ENCODE data around the gene FHAD1. TPM values are rescaled to one million over a fixed set of nuclear protein-coding genes. Genes with fewer than 3 reads are reported as not detected.

Gene FHAD1
- total and polyA plus RNA-seq, 10 of the 15 experiments (the other 5 are each of a cell fraction or from before 2014, with no cell fraction given), result 0.09 to 1.0 (median 0.32) TPM; not detected in 2

DNA sequence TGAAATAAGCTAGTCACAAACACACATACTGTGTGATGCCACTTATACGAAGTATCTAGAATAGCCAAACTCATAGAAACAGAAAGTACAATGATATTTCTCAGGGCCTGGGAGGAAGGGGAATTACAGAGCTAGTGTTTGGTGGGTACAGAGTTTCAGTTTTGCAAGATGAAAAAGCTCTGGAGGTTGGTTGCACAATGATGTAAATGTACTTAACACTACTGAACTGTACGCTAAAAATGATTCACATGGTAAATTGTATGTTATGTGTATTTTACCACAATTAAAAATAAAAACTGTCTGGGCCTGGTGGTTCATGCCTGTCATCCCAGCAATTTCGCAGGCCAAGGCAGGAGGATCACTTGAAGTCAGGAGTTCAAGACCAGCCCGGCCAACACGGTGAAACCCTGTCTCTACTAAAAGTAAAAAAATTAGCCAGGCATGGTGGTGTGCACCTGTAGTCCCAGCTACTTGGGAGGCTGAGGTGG is 15.3 kb upstream of the FHAD1 start (continued):
- TF ChIP-seq, protein P1, sequence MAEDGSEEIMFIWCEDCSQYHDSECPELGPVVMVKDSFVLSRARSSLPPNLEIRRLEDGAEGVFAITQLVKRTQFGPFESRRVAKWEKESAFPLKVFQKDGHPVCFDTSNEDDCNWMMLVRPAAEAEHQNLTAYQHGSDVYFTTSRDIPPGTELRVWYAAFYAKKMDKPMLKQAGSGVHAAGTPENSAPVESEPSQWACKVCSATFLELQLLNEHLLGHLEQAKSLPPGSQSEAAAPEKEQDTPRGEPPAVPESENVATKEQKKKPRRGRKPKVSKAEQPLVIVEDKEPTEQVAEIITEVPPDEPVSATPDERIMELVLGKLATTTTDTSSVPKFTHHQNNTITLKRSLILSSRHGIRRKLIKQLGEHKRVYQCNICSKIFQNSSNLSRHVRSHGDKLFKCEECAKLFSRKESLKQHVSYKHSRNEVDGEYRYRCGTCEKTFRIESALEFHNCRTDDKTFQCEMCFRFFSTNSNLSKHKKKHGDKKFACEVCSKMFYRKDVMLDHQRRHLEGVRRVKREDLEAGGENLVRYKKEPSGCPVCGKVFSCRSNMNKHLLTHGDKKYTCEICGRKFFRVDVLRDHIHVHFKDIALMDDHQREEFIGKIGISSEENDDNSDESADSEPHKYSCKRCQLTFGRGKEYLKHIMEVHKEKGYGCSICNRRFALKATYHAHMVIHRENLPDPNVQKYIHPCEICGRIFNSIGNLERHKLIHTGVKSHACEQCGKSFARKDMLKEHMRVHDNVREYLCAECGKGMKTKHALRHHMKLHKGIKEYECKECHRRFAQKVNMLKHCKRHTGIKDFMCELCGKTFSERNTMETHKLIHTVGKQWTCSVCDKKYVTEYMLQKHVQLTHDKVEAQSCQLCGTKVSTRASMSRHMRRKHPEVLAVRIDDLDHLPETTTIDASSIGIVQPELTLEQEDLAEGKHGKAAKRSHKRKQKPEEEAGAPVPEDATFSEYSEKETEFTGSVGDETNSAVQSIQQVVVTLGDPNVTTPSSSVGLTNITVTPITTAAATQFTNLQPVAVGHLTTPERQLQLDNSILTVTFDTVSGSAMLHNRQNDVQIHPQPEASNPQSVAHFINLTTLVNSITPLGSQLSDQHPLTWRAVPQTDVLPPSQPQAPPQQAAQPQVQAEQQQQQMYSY (CRISPR knock-in tag; IDR thresholded peaks at IDR 0.05), result no peak
- TF ChIP-seq, protein P2, sequence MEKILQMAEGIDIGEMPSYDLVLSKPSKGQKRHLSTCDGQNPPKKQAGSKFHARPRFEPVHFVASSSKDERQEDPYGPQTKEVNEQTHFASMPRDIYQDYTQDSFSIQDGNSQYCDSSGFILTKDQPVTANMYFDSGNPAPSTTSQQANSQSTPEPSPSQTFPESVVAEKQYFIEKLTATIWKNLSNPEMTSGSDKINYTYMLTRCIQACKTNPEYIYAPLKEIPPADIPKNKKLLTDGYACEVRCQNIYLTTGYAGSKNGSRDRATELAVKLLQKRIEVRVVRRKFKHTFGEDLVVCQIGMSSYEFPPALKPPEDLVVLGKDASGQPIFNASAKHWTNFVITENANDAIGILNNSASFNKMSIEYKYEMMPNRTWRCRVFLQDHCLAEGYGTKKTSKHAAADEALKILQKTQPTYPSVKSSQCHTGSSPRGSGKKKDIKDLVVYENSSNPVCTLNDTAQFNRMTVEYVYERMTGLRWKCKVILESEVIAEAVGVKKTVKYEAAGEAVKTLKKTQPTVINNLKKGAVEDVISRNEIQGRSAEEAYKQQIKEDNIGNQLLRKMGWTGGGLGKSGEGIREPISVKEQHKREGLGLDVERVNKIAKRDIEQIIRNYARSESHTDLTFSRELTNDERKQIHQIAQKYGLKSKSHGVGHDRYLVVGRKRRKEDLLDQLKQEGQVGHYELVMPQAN (conservative IDR thresholded peaks at IDR 0.05), result no peak; the same call in 1 of the 2 replicates
- TF ChIP-seq, protein P3, sequence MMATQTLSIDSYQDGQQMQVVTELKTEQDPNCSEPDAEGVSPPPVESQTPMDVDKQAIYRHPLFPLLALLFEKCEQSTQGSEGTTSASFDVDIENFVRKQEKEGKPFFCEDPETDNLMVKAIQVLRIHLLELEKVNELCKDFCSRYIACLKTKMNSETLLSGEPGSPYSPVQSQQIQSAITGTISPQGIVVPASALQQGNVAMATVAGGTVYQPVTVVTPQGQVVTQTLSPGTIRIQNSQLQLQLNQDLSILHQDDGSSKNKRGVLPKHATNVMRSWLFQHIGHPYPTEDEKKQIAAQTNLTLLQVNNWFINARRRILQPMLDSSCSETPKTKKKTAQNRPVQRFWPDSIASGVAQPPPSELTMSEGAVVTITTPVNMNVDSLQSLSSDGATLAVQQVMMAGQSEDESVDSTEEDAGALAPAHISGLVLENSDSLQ (IDR thresholded peaks at IDR 0.05), result peak; percentile 60
- TF ChIP-seq MXI1 (IDR thresholded peaks at IDR 0.05; ENCODE audit: low read depth, low read length) (no peak), ZSCAN29 (IDR thresholded peaks at IDR 0.05) (no peak), TCF3 (IDR thresholded peaks at IDR 0.05; ENCODE audit: borderline replicate concordance, insufficient read depth, low read depth, low read length) (no peak), PAX5 (IDR thresholded peaks at IDR 0.05; ENCODE audit: borderline replicate concordance, low read depth, low read length) (no peak), IRF4 (IDR thresholded peaks at IDR 0.05; ENCODE audit: low read depth, low read length) (0 out of 2 replicates have a peak, but pooled peaks have one; percentile 42), POU2F2 (IDR thresholded peaks at IDR 0.05; ENCODE audit: borderline replicate concordance, low read depth, low read length) (no peak), HDAC6 (IDR thresholded peaks at IDR 0.05; ENCODE audit: unreplicated experiment) (no peak), FOXM1 (IDR thresholded peaks at IDR 0.05; ENCODE audit: low read depth, low read length) (peak; percentile 38; the same call in 1 of the 2 replicates)
- TF ChIP-seq, protein P4, sequence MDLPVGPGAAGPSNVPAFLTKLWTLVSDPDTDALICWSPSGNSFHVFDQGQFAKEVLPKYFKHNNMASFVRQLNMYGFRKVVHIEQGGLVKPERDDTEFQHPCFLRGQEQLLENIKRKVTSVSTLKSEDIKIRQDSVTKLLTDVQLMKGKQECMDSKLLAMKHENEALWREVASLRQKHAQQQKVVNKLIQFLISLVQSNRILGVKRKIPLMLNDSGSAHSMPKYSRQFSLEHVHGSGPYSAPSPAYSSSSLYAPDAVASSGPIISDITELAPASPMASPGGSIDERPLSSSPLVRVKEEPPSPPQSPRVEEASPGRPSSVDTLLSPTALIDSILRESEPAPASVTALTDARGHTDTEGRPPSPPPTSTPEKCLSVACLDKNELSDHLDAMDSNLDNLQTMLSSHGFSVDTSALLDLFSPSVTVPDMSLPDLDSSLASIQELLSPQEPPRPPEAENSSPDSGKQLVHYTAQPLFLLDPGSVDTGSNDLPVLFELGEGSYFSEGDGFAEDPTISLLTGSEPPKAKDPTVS (IDR thresholded peaks at IDR 0.05; ENCODE audit: low read depth, low read length), result no peak
- TF ChIP-seq, protein P5, sequence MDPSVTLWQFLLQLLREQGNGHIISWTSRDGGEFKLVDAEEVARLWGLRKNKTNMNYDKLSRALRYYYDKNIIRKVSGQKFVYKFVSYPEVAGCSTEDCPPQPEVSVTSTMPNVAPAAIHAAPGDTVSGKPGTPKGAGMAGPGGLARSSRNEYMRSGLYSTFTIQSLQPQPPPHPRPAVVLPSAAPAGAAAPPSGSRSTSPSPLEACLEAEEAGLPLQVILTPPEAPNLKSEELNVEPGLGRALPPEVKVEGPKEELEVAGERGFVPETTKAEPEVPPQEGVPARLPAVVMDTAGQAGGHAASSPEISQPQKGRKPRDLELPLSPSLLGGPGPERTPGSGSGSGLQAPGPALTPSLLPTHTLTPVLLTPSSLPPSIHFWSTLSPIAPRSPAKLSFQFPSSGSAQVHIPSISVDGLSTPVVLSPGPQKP (IDR thresholded peaks at IDR 0.05; ENCODE audit: low read depth, low read length), result no peak
- TF ChIP-seq, protein P6, sequence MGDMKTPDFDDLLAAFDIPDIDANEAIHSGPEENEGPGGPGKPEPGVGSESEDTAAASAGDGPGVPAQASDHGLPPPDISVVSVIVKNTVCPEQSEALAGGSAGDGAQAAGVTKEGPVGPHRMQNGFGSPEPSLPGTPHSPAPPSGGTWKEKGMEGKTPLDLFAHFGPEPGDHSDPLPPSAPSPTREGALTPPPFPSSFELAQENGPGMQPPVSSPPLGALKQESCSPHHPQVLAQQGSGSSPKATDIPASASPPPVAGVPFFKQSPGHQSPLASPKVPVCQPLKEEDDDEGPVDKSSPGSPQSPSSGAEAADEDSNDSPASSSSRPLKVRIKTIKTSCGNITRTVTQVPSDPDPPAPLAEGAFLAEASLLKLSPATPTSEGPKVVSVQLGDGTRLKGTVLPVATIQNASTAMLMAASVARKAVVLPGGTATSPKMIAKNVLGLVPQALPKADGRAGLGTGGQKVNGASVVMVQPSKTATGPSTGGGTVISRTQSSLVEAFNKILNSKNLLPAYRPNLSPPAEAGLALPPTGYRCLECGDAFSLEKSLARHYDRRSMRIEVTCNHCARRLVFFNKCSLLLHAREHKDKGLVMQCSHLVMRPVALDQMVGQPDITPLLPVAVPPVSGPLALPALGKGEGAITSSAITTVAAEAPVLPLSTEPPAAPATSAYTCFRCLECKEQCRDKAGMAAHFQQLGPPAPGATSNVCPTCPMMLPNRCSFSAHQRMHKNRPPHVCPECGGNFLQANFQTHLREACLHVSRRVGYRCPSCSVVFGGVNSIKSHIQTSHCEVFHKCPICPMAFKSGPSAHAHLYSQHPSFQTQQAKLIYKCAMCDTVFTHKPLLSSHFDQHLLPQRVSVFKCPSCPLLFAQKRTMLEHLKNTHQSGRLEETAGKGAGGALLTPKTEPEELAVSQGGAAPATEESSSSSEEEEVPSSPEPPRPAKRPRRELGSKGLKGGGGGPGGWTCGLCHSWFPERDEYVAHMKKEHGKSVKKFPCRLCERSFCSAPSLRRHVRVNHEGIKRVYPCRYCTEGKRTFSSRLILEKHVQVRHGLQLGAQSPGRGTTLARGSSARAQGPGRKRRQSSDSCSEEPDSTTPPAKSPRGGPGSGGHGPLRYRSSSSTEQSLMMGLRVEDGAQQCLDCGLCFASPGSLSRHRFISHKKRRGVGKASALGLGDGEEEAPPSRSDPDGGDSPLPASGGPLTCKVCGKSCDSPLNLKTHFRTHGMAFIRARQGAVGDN (IDR thresholded peaks at IDR 0.05), result peak; percentile 53
- TF ChIP-seq, protein P7, sequence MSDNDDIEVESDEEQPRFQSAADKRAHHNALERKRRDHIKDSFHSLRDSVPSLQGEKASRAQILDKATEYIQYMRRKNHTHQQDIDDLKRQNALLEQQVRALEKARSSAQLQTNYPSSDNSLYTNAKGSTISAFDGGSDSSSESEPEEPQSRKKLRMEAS (IDR thresholded peaks at IDR 0.05; ENCODE audit: low read depth, low read length), result no peak
